Measurements from ENCODE around the gene OR9A2.

- no peak for TF ChIP-seq CTCF (IDR thresholded peaks at IDR 0.05)
- TF ChIP-seq POLR2A (IDR thresholded peaks at IDR 0.05), result no peak
Measured at GRCh38 chr7:143042159-143042789, 15.3 kb upstream of the OR9A2 start.
